PC-9 (cell line): ENCODE results near the gene PDIA6.

Source experiments
- EZH2 ChIP-seq: fragments of 200-600 bp; sonication (generic); IDR thresholded peaks from 2 replicates; pipeline ENCODE4 v1.8.0; 2017; ENCODE audit warnings: antibody characterized with exemption, low read depth
- TF ChIP-seq, protein P1 (sequence below): fragments of 200-600 bp; sonication (generic); conservative IDR thresholded peaks from 2 replicates; pipeline ENCODE4 v1.6.1; 2017; ENCODE audit warnings: mixed run types, antibody characterized with exemption, mild to moderate bottlenecking, moderate library complexity

DNA sequence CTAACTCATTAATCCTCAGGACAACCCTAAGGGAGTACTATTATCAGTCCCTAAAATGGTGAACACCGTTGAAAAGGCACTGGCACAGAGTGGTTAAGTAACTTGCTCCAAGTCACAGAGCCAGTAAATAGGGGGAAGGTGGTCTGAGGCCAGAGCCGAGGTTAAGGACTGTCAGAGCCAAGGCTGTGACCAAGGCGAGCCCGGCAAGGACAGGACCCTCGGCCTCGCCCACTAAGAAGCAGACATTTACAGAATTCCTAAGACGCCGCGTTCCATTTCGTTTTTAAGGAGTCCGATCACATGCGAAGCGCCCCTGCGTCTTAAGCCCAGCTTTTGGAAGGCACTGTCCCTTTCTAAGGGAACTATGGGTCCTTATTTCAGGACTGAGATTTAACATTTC lies 1.1 kb downstream of the PDIA6 start:
- TF ChIP-seq, protein P1, sequence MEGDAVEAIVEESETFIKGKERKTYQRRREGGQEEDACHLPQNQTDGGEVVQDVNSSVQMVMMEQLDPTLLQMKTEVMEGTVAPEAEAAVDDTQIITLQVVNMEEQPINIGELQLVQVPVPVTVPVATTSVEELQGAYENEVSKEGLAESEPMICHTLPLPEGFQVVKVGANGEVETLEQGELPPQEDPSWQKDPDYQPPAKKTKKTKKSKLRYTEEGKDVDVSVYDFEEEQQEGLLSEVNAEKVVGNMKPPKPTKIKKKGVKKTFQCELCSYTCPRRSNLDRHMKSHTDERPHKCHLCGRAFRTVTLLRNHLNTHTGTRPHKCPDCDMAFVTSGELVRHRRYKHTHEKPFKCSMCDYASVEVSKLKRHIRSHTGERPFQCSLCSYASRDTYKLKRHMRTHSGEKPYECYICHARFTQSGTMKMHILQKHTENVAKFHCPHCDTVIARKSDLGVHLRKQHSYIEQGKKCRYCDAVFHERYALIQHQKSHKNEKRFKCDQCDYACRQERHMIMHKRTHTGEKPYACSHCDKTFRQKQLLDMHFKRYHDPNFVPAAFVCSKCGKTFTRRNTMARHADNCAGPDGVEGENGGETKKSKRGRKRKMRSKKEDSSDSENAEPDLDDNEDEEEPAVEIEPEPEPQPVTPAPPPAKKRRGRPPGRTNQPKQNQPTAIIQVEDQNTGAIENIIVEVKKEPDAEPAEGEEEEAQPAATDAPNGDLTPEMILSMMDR: no peak
- no peak for TF ChIP-seq EZH2
